GM18867 (cell line): ENCODE data around the gene AP3B1.

Experiments
- ATAC-seq: cut with Tn5 transposase; IDR thresholded peaks from one replicate; pipeline ENCODE4 v1.9.1; 2021; ENCODE audit warnings: mild to moderate bottlenecking, moderate library complexity; ENCODE audit not compliant: unreplicated experiment

AP3B1 gene, protein sequence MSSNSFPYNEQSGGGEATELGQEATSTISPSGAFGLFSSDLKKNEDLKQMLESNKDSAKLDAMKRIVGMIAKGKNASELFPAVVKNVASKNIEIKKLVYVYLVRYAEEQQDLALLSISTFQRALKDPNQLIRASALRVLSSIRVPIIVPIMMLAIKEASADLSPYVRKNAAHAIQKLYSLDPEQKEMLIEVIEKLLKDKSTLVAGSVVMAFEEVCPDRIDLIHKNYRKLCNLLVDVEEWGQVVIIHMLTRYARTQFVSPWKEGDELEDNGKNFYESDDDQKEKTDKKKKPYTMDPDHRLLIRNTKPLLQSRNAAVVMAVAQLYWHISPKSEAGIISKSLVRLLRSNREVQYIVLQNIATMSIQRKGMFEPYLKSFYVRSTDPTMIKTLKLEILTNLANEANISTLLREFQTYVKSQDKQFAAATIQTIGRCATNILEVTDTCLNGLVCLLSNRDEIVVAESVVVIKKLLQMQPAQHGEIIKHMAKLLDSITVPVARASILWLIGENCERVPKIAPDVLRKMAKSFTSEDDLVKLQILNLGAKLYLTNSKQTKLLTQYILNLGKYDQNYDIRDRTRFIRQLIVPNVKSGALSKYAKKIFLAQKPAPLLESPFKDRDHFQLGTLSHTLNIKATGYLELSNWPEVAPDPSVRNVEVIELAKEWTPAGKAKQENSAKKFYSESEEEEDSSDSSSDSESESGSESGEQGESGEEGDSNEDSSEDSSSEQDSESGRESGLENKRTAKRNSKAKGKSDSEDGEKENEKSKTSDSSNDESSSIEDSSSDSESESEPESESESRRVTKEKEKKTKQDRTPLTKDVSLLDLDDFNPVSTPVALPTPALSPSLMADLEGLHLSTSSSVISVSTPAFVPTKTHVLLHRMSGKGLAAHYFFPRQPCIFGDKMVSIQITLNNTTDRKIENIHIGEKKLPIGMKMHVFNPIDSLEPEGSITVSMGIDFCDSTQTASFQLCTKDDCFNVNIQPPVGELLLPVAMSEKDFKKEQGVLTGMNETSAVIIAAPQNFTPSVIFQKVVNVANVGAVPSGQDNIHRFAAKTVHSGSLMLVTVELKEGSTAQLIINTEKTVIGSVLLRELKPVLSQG

DNA sequence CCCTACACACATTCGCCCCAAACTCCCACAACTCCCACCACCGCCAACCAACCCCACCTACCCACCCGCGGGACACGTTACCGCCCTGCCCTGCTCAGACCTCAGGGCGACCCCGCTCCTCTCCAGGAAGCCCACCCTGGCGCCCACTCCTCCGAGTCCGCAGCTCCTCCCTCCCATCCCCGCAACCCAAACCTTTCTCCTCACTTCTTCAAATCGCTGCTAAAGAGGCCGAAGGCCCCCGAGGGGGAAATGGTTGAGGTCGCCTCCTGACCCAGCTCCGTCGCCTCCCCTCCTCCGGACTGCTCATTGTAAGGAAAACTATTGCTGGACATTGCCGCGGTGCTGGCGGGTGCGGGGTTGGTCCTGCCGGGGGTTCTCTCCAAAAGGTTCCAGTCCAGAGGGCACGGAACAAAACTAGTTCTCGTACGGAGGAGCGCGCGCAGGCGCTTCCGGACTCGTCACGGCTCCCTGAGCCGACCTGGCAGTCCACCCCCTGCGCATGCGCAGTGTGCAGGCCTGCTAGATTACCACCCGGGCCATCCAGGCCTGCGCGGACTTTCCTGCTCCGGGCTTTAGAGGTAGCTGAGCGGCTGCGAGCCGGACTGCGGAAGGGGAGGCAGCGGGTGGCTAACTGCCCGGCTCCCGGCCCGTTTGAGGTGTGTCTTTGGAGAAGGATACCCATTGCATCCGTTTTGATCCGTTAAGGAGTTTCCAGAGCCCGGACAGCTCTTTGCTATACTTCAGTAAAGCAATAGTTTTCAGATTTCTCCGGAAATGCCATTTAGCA is at the start of gene AP3B1:
TSS of gene AP3B1 (minus strand) at position 451 of the 787 bp plus-strand sequence. CDS start at position 332, 119 bp downstream.
- peak; percentile 90 for ATAC-seq

DNA sequence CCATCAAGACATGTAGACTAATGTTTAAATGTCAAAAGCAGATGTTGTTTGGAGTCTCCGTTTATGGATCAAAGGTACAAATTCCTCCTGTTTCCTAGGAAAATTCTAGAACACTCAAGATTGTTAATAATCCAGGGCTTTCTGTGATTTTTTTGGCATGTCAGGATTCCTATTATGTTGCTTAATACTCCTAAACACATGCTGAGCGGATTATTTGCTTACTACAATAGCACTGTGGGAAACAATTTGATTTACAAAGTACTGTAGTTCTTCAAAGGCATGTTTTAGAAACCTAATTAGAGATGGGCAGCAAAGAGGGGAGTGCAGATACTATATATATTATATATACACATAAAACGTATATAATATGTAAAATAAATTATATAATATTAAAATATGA is 46.9 kb upstream of the AP3B1 start:
- no peak for ATAC-seq

- ATAC-seq: no peak
These were observed 45.3 kb upstream of the AP3B1 start for GRCh38 chr5:78339617-78340436.

DNA sequence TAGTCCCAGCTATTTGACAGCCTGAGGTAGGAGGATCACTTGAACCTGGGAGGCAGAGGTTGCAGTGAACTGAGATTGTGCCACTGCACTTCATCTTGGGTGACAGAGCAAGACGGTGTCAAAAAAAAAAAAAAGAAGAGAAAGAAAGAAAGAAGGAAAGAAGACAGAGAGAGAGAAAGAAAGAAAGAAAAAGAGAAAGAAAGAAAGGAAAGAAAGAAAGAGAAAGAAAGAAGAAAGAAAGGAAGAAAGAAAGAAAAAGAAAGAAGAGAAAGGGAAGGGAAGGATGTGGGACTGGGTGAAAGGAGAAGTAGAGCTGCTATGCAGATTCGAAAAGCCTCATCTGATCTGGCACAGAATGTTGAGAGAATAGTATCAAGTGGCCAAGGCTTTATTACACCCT is 42.2 kb upstream of the AP3B1 start:
- ATAC-seq: no peak

DNA sequence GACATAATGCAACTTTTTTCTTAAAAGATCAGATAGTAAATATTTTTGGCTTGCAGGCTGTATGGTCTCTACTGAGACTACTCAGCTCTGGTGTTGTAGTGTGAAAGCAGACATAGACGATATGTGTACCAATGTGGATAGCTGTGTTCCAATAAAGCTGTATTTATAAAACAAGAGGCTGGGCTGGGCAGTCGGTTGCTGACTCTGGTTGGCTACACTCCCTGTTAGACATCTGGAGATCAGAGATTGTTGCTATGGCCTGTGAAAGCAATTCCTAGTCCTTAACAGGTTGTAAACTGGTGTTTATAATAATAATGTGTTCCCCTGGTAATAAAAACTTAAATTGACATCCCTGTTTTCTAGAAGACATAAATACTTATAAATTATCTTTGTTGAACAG is 41.5 kb upstream of the AP3B1 start:
- no peak for ATAC-seq

- ATAC-seq: no peak
These were observed 40.3 kb upstream of the AP3B1 start for GRCh38 chr5:78334811-78335210.

DNA sequence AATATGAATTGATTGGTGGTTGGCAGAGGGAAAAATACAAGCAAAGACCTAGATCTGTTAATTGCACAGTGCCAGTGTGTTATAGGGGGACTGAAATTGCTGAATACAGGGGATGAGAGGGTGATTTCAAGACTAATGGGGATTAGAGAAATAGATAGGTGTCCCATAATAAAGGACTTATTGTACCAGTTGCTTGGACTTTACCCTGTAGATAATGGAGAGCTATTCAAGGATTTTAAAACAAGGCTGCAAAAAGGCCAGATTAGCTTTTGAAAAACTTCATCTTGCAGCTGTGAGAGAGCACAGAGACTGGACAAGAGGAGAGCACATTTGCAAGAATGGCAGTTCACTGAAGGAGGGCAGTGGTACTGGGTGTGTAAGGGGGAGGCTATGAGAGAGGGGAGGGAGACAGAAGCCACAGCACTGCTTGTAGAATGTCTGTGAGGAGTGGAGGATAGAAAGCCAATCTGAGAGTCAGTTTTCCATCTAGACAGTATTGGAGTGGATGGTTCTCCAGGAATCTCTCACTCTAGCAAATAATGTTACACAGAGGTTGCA is 37.1 kb upstream of the AP3B1 start:
- ATAC-seq: no peak

GRCh38 chr5:78328585-78329173 is 34.2 kb upstream of the AP3B1 start:
- no peak for ATAC-seq

GRCh38 chr5:78327761-78328510 is 33.4 kb upstream of the AP3B1 start:
- ATAC-seq: no peak

DNA sequence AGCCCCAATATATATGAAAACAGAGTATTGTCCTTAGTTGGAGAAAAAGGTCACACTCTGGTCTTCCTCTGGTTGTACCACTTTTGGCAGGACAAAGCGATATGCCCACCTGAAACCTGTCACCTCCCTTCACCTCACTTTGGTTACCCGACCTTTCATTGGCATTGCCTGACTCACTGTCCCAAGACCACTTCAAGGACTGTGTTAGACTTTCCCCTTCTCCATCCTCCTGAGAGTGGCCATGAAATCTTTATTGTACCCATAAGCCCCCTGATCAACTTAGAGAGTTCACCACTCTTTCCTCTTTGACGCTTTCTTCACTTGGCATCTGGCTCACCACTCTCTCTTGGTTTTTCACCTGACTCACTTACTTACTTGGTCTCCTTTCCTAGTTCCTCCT is 32.4 kb upstream of the AP3B1 start:
- no peak for ATAC-seq

DNA sequence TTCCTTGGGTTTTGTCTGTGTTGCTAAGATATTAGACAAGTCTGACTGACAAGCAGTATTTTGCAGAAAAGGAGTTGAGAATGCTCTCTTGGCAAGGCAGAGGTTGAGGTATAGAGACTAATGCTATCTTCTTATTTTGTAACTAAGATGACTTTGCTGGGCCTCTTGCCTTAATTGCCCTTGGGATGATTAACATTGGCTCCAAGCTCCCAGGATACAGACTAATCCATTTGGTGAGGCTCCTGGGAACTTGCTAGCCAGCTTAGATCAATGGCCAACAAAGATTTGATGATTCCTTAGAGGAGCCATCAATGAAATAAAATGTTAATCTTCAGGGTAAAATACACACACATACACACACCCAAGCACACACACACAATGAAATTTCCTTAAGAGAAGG is 28.7 kb upstream of the AP3B1 start:
- no peak for ATAC-seq

DNA sequence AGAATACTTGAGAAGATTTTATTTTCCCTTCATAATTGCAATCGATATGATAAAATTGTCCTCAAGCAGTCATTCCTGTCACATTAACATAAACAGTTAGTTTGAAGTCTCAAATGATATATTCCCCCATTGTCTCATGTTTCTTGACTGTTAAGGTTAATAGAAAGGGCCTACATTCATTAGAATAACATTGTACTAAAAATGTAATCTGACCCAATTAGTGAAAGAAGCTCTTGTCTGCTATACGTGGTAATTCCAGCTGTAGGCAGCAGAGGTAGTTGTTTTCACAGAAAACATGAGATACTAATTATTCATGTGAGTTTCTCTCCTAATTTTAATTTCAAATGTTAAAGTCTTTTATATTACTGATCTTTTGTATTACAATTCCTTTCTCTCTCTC is 25.9 kb upstream of the AP3B1 start:
- ATAC-seq: no peak

DNA sequence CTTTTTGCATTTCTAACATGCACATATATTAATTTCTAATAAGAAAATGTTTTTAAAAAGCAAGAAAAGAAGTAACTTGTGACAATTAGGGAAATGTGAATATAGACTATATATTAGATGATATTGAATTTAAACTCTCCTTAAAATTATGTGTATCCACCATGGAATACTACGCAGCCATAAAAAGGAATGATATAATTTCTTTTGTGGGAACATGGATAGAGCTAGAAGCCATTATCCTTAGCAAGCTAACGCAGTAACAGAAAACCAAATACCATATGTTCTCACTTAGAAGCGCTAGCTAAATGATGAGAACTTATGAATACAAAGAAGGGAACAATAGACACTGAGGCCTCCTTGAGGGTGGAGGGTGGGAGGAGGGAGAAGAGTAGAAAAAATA is 23.8 kb upstream of the AP3B1 start:
- no peak for ATAC-seq

GRCh38 chr5:78317515-78317914 is 23.0 kb upstream of the AP3B1 start:
- no peak for ATAC-seq

- ATAC-seq: no peak
These were observed 14.2 kb upstream of the AP3B1 start for GRCh38 chr5:78308703-78309102.

DNA sequence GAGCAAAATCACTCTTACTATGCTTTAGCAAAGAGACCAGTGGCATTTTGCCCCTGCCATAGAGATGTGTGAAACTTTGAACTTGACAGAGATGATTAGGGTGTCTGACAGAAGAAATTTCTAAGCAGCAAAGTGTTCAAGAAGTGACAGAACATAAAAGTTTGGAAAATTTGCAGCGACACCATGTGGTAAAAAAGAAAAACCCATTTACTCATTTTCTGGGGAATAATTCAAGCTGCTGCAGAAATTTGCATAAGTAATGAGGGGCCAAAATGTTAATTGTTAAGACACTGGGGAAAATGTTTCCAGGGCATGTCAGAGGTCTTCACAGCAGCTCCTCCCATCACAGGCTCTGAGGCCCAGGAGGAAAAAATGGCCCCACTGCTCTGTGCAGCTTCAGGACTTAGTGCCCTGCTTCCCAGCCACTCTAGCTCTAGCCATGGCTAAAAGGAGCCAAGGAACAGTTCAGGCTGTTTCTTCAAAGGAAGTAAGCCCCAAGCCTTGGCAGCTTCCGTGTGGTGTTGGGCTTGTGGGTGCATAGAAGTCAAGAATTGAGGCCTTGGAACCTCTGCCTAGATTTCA is 6.1 kb upstream of the AP3B1 start:
- no peak for ATAC-seq

GRCh38 chr5:78295035-78295961 is 800 bp upstream of the AP3B1 start:
- peak; percentile 32 for ATAC-seq
